Dendritic cell treated with granulocyte-macrophage colony-stimulating factor and Interleukin-4, amounts not matched to agents 40 ng/mL and 50 ng/mL, for 4 days (primary cell): Measurements from ENCODE around the gene IRF2.
A peak's percentile ranks its signal among the peaks of the same experiment; 100 is the strongest.

Source experiments
- H3K27ac Mint-ChIP-seq: one replicate; pipeline ENCODE4 v1.8.0; 2022; ENCODE audit warnings: mild to moderate bottlenecking, mixed read lengths
- H3K27me3 Mint-ChIP-seq: one replicate; pipeline ENCODE4 v1.8.0; 2022; ENCODE audit warnings: mild to moderate bottlenecking, mixed read lengths
- H3K36me3 Mint-ChIP-seq: one replicate; pipeline ENCODE4 v1.8.0; 2022; ENCODE audit warnings: low read depth, mixed read lengths
- H3K4me1 Mint-ChIP-seq: one replicate; pipeline ENCODE4 v1.8.0; 2022; ENCODE audit warnings: low read depth, mixed read lengths
- H3K4me3 Mint-ChIP-seq: one replicate; pipeline ENCODE4 v1.8.0; 2022; ENCODE audit warnings: mild to moderate bottlenecking, moderate library complexity, mixed read lengths
- H3K9me3 Mint-ChIP-seq: one replicate; pipeline ENCODE4 v1.8.0; 2022; ENCODE audit warnings: mixed read lengths
- intact Hi-C: fragments of 100-400 bp; cut with micrococcal nuclease; formaldehyde crosslinking; loops from one replicate; pipeline ENCODE4 v1.15.0; 2022

The IRF2 gene

DNA sequence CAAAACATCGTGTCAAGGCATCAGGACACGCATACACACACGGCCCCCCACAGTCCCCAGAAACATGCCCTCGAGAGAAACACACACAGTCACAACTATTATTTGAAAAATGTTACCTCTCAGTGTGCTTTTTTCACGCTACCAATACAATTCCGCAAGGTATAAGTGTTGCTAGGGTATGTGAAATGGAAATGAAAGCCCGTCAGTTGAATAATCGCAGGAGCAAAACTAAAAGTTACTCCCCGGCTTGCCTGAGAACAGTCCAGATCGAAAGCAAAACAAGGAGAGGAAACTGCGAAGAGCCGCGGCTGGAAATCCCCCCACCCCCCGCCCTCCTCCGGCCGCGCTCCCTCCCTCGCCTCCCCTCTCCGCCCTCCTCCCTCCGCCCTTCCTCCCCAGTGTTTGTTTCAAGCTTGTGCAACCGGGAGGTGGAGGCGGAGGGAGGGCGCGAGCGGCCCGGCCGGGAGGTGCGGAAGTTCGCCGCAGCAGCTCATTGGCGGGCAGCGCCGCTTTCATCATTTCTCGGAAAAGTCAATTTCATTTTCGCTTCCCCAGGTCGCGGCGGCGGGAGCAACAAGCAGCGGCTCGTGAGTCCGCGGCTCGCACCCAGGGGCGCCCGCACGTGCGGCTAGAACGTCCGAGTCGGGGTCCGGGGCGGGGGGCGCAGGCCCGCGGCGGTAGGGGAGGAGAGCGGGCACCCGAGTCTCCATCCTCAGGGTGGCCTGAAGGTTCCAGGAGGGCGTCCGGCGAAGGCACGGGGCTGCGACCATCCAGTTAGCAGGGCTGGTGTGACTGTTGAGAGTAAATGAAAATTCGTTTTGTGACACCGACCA is at the start of gene IRF2:
IRF2 (minus strand) TSS at position 288 of the 833 bp plus-strand sequence. CDS start 45,486 bp downstream, outside the sequence.
- peaks cover 42% of the 10 kb centered on the region for H3K36me3 Mint-ChIP-seq
- intact Hi-C loops = loop anchor here (1.0 to 10.0 kb wide), 8 partner anchors 37 to 260 kb away; partner anchors contain the start of genes CASP3, CENPU and PRIMPOL
- H3K27ac Mint-ChIP-seq = peak within 1 kb of the TSS; percentile 98
- no peaks in the 10 kb centered on the region for H3K27me3 Mint-ChIP-seq
- H3K9me3 Mint-ChIP-seq = no peaks in the 10 kb centered on the region
- peaks cover 51% of the 10 kb centered on the region for H3K4me1 Mint-ChIP-seq
- H3K4me3 Mint-ChIP-seq = peak within 1 kb of the TSS; percentile 96

DNA sequence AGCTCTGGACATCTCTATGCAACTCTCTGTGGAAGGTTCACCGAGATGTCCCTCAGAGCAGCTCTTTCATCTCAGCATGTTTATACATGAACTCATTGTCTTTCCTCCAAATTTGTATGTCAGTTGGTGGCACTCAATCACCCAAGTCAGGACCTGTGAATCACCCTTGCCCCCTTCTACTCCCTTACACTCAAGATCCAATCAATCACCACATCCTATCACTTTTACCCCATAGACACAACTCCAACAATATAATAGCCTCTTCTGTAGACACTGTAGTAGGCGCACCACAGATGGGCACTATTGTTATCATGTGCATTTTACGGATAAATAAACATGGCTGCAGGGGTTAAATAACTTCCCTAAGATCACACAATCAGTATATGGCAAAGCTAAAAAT is 41.3 kb upstream of the IRF2 start:
- H3K4me3 Mint-ChIP-seq = no peak overlapping the region
- intact Hi-C loops = loop anchor here (2.0 kb wide), 2 partner anchors 21 to 41 kb away; partner anchors contain the start of gene IRF2

DNA sequence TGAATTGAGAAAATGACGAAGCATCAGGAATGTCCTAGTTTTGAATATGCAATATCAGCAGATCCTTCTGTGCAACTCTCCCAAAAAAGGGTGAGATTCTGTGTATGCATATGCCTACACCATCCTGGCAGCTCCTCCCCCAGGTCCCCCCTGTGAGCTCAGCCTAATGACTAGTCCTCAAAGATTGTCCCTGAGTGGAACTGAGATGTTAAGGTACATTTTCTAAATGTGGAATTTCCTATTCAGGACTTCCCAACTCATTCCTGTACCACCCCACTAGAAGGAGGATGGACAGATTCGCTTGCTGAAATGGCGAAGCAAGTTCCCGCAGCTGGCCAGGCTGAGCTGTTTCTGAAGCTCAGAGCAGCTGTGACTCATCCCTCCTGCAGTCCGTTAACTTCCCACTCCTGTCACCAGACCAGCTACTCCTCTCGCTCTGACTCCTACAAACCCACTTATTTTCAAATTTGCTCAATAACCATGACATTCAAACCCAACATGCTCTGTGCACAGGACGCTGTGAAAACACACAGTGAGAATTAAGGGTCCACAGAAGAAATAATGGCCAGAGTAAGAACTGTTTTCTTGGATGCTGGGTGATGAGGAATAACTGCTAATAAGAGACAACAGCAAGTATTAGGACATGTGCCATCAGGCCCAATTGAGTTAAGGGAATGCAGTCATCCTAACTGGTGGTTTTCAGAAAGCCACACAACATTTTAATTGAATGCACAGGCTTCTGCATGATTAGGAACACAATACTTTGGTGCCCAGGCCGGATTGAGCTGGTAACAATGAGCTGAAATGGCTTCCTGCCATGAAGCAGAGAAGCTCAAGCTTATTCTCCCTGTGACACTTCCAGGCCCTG is 40.0 kb upstream of the IRF2 start:
- Mint-ChIP-seq H3K4me3 (peak overlapping the region; percentile 20), H3K27me3 (no peaks in the 10 kb centered on the region), H3K4me1 (peaks cover 47% of the 10 kb centered on the region), H3K27ac (peak overlapping the region; percentile 83), H3K9me3 (peaks cover 15% of the 10 kb centered on the region), H3K36me3 (no peaks in the 10 kb centered on the region)
- intact Hi-C loops = loop anchor here (2.0 kb wide), 2 partner anchors 22 to 40 kb away; partner anchors contain the start of gene IRF2

More for the DNA sequence above, 41.3 kb upstream of the IRF2 start:
- Mint-ChIP-seq H3K27me3 (no peaks in the 10 kb centered on the region), H3K27ac (peak overlapping the region; percentile 83), H3K4me1 (peaks cover 35% of the 10 kb centered on the region), H3K36me3 (no peaks in the 10 kb centered on the region), H3K9me3 (peaks cover 9% of the 10 kb centered on the region)

DNA sequence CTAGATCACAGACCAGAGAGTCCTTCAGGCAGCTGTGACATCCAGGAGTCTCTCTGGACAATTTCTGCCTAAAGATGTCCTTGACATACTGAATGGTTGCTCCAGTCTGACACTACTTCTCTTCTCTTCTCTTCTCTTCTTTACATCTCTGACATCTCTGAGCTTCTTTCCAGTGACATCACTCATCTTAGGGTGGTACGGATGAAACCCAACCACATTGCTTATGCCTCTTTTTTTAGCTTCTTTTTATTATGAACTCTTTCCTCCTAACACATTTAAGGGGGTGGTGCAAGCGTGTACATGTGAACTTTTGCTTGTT is 39.4 kb upstream of the IRF2 start:
- Mint-ChIP-seq H3K27me3 (no peaks in the 10 kb centered on the region), H3K4me3 (peak overlapping the region; percentile 20), H3K27ac (peak overlapping the region; percentile 83), H3K9me3 (peaks cover 11% of the 10 kb centered on the region), H3K36me3 (no peaks in the 10 kb centered on the region), H3K4me1 (peaks cover 53% of the 10 kb centered on the region)
- intact Hi-C loops = loop anchor here (2.0 kb wide), 2 partner anchors 23 to 39 kb away; partner anchors contain the start of gene IRF2

DNA sequence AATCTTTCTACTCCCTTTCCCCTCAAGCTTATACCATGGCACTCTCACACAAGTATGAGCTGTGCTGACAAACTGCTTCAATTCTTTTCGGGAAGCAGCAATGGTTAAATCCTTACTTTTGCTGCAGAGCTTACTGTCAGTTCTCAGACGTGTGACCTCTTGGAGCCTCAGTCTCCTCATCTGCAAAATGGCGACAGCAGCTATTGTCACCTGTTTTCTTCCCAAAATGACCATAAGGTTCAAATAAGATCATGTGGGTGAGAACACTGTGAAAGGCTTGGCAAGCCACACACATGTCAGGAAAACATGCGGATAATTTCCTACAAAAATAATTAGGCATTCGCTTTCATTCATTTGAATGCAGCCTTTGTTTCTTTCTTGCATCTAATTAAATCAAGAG is 36.8 kb upstream of the IRF2 start:
- intact Hi-C loops = no loop called here
- H3K36me3 Mint-ChIP-seq = no peaks in the 10 kb centered on the region
- H3K9me3 Mint-ChIP-seq = peaks cover 6% of the 10 kb centered on the region
- peaks cover 73% of the 10 kb centered on the region for H3K4me1 Mint-ChIP-seq
- no peaks in the 10 kb centered on the region for H3K27me3 Mint-ChIP-seq
- H3K4me3 Mint-ChIP-seq = no peak overlapping the region
- H3K27ac Mint-ChIP-seq = peak overlapping the region; percentile 83

DNA sequence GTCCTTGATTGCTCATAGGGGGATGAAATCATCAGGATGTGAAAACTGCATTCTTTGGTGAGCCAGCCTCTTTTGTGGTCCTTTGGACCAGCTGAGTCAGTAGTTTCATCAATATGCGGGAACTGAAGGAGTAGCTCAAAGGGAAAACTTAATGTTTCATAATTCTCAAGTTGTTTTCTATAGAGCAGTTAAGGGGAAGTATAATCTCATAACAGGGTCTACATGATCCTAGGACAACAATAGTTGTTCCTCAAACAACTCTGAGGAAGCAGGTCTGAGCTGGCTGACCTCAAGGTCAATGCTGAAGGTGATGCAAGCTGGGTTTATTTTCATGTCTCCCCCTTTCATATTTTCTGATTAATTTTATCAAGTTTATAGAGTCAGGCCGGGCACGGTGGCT is 36.1 kb upstream of the IRF2 start:
- H3K36me3 Mint-ChIP-seq = no peaks in the 10 kb centered on the region
- peaks cover 69% of the 10 kb centered on the region for H3K4me1 Mint-ChIP-seq
- H3K4me3 Mint-ChIP-seq = no peak overlapping the region
- peaks cover 6% of the 10 kb centered on the region for H3K9me3 Mint-ChIP-seq
- peak overlapping the region; percentile 83 for H3K27ac Mint-ChIP-seq
- no peaks in the 10 kb centered on the region for H3K27me3 Mint-ChIP-seq
- intact Hi-C loops = no loop called here

DNA sequence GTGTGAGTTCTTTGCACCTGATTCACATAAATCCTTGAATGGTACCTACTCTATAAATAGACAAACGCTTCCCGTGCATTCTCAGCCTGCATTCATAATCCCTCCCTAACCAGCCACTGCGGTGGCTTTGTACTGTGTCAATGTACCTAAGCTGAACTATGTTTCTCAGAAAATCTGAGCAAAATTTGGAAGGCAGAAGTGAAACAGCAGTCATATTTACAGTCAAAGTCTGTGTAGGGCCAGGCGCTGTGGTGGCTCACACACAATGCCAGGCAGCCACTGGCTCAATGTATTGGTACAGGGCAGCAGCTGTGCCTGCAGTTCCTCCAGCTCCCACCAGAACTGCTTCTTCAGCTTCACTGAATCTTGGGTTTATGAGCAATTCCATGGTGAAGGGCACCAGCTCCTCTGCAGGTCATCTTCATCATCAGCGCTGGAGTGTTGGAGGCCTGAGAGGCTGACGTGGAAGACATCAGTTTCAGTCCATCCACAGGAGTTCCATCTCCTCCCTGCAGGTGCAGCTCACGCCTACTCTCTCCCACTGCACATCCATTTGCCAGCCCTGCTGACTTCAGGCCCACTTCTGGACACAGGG is 32.3 kb upstream of the IRF2 start:
- Mint-ChIP-seq H3K27ac (peak overlapping the region; percentile 67), H3K27me3 (no peaks in the 10 kb centered on the region), H3K4me1 (peaks cover 69% of the 10 kb centered on the region), H3K9me3 (peaks cover 6% of the 10 kb centered on the region), H3K36me3 (no peaks in the 10 kb centered on the region), H3K4me3 (peak overlapping the region; percentile 27)
- intact Hi-C loops = no loop called here

DNA sequence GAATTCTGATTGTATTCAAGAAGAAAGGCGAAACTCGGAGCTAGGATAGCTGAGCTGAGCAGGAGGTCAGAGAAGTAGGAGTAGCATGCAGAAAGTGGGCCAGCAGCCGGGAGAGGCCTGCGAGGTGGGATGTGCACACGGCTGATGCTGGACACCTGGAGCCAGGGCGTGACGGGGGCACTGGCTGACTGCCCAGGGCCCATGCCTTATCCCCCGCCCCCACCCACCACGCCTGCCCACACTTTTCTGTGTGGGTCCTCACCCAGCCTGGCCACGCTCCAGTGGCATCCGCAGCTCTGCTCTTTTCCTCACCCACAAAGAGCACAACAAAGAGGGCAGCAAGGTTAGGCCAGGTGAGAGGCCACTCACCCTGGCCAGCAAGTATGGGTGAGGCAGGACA is 30.0 kb upstream of the IRF2 start:
- Mint-ChIP-seq H3K4me3 (peak overlapping the region; percentile 50), H3K27ac (peak overlapping the region; percentile 81), H3K9me3 (no peaks in the 10 kb centered on the region), H3K36me3 (no peaks in the 10 kb centered on the region), H3K4me1 (peaks cover 65% of the 10 kb centered on the region), H3K27me3 (no peaks in the 10 kb centered on the region)
- intact Hi-C loops = no loop called here

DNA sequence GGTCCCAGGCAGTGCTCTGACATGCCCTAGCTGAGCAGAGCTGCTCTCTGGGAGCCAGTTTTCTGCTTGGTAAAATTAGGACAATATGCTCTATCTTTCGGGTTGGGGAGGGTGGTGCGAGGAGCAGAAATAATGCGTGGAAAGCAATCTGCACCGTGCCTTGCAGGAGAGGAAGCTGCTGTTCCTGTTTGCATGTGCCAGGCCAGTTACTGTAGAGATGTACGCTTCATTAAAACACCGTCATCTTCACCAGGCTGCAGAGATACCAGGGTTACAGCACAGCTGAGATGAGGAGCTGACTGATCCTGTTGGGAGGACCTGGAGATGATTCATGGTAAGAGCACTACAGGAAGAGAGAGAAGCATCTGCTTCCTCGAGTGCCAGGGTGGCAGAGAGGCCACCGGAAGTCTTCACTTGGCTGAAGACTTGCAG is 29.5 kb upstream of the IRF2 start:
- Mint-ChIP-seq H3K9me3 (no peaks in the 10 kb centered on the region), H3K27me3 (no peaks in the 10 kb centered on the region), H3K27ac (peak overlapping the region; percentile 81), H3K4me1 (peaks cover 60% of the 10 kb centered on the region), H3K36me3 (no peaks in the 10 kb centered on the region), H3K4me3 (peak overlapping the region; percentile 50)
- intact Hi-C loops = no loop called here

DNA sequence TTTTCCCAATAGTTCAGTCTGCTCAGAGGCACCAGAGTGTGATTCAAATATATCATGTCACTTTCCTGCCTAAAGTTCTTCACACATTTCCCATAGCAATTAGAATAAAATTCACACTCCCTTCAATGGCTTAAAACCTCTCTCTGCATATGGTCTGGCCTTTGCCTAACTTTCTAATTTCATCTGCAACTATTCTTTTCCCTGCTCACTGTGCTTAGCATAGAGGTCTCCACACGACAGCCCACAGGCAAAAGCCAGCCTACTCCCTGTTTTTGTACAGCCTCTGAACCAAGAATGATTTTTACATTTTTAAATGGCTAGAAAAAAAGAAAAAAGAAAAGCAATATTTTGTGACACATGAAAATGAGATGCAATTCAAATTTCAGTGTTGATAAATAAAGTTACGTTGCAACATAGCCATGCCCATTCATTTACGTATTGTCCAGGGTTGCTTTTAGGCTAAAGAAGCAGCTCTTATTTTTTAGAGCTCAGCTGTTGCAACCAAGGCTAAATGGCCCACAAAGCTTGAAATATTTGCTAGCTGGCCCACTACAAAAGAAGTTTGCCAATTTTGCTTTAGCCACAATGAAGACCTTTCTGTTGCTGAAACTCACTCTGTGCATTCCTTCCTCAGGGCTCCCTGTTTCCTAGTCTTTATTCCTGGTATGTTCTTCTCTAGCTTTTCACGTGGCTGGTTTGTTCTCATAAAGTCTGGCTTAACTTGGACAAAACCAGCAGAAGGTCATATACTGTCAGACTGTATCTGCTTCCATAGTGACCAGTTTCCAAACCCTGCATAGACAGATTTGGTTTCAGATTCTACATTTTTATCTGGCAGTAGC is 26.6 kb upstream of the IRF2 start:
- H3K9me3 Mint-ChIP-seq = no peaks in the 10 kb centered on the region
- no peak overlapping the region for H3K27ac Mint-ChIP-seq
- no peaks in the 10 kb centered on the region for H3K27me3 Mint-ChIP-seq
- no peak overlapping the region for H3K4me3 Mint-ChIP-seq
- intact Hi-C loops = no loop called here
- peaks cover 43% of the 10 kb centered on the region for H3K4me1 Mint-ChIP-seq
- H3K36me3 Mint-ChIP-seq = no peaks in the 10 kb centered on the region

DNA sequence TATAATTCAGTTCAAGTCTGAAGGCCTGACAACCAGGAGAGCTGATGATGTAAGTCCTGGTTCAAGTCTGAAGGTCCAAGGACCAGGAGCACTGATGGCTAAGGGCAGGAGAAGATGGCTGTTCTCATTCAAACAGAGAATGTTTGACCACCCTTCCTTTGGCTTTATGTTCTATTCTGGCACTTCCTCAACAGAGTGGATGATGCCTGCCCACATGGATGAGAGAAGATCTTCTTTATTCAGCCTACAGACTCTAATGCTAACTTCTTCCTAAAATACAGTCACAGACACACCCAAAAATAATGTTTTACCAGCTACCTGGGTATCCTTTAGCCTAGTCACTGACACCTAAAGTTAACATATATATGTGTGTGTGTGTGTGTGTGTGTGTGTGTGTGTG is 25.6 kb upstream of the IRF2 start:
- peaks cover 48% of the 10 kb centered on the region for H3K4me1 Mint-ChIP-seq
- intact Hi-C loops = no loop called here
- no peaks in the 10 kb centered on the region for H3K27me3 Mint-ChIP-seq
- H3K36me3 Mint-ChIP-seq = no peaks in the 10 kb centered on the region
- no peak overlapping the region for H3K27ac Mint-ChIP-seq
- no peaks in the 10 kb centered on the region for H3K9me3 Mint-ChIP-seq
- no peak overlapping the region for H3K4me3 Mint-ChIP-seq

DNA sequence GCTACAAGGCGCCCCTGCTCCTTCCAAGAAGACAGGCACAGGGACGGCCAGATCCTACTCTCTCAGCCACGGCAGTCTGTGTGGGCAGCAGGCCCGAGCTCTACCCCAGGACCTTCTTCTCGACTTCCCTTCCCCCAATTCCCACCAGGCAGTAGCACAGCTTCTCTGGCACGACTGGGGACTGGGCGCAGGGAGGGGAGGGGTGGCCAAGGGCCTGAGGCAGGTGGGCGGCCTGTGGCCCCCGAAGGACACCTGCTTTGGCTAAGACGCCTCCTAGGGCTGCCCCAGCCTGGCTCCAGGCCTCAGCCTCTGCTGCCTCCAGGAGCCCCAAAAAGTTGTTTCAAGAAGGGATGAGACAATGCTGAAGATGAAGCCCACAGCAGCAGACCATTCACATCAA is 24.2 kb upstream of the IRF2 start:
- Mint-ChIP-seq H3K27me3 (no peaks in the 10 kb centered on the region), H3K4me1 (peaks cover 35% of the 10 kb centered on the region), H3K27ac (no peak overlapping the region), H3K9me3 (no peaks in the 10 kb centered on the region), H3K4me3 (no peak overlapping the region), H3K36me3 (no peaks in the 10 kb centered on the region)
- intact Hi-C loops = no loop called here

DNA sequence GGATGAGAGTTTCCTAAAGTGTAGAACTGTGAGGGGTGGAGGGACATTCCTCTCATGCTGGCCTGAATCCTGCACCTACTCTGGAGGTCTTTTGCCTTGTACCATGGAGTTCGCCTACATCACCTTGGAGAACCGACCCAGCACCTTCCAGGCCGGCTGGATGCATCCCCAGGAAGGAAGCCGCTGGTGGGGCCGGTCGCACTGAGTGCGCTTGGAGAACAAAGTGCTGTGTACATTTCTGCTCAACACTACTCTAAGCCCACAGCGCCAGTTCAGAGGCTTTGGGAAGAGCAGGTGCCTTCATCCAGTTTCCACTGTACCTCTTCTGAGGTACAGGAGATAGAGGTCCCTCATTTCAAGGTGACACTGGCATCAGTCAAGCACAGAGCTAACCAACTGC is 15.4 kb upstream of the IRF2 start:
- Mint-ChIP-seq H3K9me3 (no peaks in the 10 kb centered on the region), H3K36me3 (no peaks in the 10 kb centered on the region), H3K27ac (no peak overlapping the region), H3K4me1 (peaks cover 5% of the 10 kb centered on the region), H3K4me3 (no peak overlapping the region), H3K27me3 (no peaks in the 10 kb centered on the region)
- intact Hi-C loops = no loop called here
